ENCODE results near the gene TRPC4AP.

Gene TRPC4AP

GRCh38 chr20:35007413-35007812, 85.2 kb downstream of the TRPC4AP start:
- no peak overlapping the region for H3K9ac ChIP-seq
- no peak for TF ChIP-seq CTCF (IDR thresholded peaks at IDR 0.05)

GRCh38 chr20:35006531-35006971, 86.1 kb downstream of the TRPC4AP start:
- no peaks in the 10 kb centered on the region for H3K9me3 ChIP-seq (ENCODE audit: control insufficient read depth, low read length)
- no peaks in the 10 kb centered on the region for H3K27me3 ChIP-seq (ENCODE audit: control insufficient read depth, insufficient read depth, low read length)
- H3K4me1 ChIP-seq = no peaks in the 10 kb centered on the region
- no peak overlapping the region for H2AFZ ChIP-seq
- no peak overlapping the region for H3K4me2 ChIP-seq (ENCODE audit: low read length)
- H3K79me2 ChIP-seq = no peaks in the 10 kb centered on the region
- TF ChIP-seq CTCF (IDR thresholded peaks at IDR 0.05) = no peak
- no peak overlapping the region for H3K27ac ChIP-seq
- H3K4me3 ChIP-seq (ENCODE audit: low read depth, low read length) = no peak overlapping the region
- no peaks in the 10 kb centered on the region for H3K36me3 ChIP-seq (ENCODE audit: control insufficient read depth, insufficient read depth, low read length)
- no peak overlapping the region for H3K9ac ChIP-seq

More at GRCh38 chr20:35007413-35007812, 85.2 kb downstream of the TRPC4AP start:
- H3K4me2 ChIP-seq (ENCODE audit: low read length) = no peak overlapping the region
- H2AFZ ChIP-seq = no peak overlapping the region
- H3K4me1 ChIP-seq = no peaks in the 10 kb centered on the region
- H3K36me3 ChIP-seq (ENCODE audit: control insufficient read depth, insufficient read depth, low read length) = no peaks in the 10 kb centered on the region
- H3K79me2 ChIP-seq = no peaks in the 10 kb centered on the region
- no peaks in the 10 kb centered on the region for H3K9me3 ChIP-seq (ENCODE audit: control insufficient read depth, low read length)
- H3K27ac ChIP-seq = no peak overlapping the region
- H3K27me3 ChIP-seq (ENCODE audit: control insufficient read depth, insufficient read depth, low read length) = no peaks in the 10 kb centered on the region
- no peak overlapping the region for H3K4me3 ChIP-seq (ENCODE audit: low read depth, low read length)

GRCh38 chr20:35006009-35006408, 86.6 kb downstream of the TRPC4AP start:
- Histone ChIP-seq H3K27me3 (ENCODE audit: control insufficient read depth, insufficient read depth, low read length) (no peaks in the 10 kb centered on the region), H3K36me3 (ENCODE audit: control insufficient read depth, insufficient read depth, low read length) (no peaks in the 10 kb centered on the region), H3K79me2 (no peaks in the 10 kb centered on the region), H3K4me2 (ENCODE audit: low read length) (no peak overlapping the region), H3K4me3 (ENCODE audit: low read depth, low read length) (no peak overlapping the region), H3K27ac (no peak overlapping the region), H2AFZ (no peak overlapping the region), H3K9ac (no peak overlapping the region), H3K9me3 (ENCODE audit: control insufficient read depth, low read length) (no peaks in the 10 kb centered on the region), H3K4me1 (no peaks in the 10 kb centered on the region)
- TF ChIP-seq CTCF (IDR thresholded peaks at IDR 0.05) = no peak

- Histone ChIP-seq H3K4me1 (no peaks in the 10 kb centered on the region), H3K9ac (no peak overlapping the region), H2AFZ (no peak overlapping the region), H3K4me2 (ENCODE audit: low read length) (no peak overlapping the region), H3K9me3 (ENCODE audit: control insufficient read depth, low read length) (no peaks in the 10 kb centered on the region), H3K27me3 (ENCODE audit: control insufficient read depth, insufficient read depth, low read length) (no peaks in the 10 kb centered on the region), H3K79me2 (no peaks in the 10 kb centered on the region), H3K27ac (no peak overlapping the region), H3K4me3 (ENCODE audit: low read depth, low read length) (no peak overlapping the region), H3K36me3 (ENCODE audit: control insufficient read depth, insufficient read depth, low read length) (no peaks in the 10 kb centered on the region)
- TF ChIP-seq CTCF (IDR thresholded peaks at IDR 0.05) = no peak
These were observed 87.1 kb downstream of the TRPC4AP start for GRCh38 chr20:35005463-35005961.

GRCh38 chr20:35004749-35005462, 87.7 kb downstream of the TRPC4AP start:
- H3K4me3 ChIP-seq (ENCODE audit: low read depth, low read length) = no peak overlapping the region
- no peak overlapping the region for H3K4me2 ChIP-seq (ENCODE audit: low read length)
- H3K27me3 ChIP-seq (ENCODE audit: control insufficient read depth, insufficient read depth, low read length) = no peaks in the 10 kb centered on the region
- no peak overlapping the region for H3K9ac ChIP-seq
- H3K36me3 ChIP-seq (ENCODE audit: control insufficient read depth, insufficient read depth, low read length) = no peaks in the 10 kb centered on the region
- no peaks in the 10 kb centered on the region for H3K79me2 ChIP-seq
- no peak overlapping the region for H3K27ac ChIP-seq
- no peak overlapping the region for H2AFZ ChIP-seq
- no peak for TF ChIP-seq CTCF (IDR thresholded peaks at IDR 0.05)
- H3K4me1 ChIP-seq = no peaks in the 10 kb centered on the region
- H3K9me3 ChIP-seq (ENCODE audit: control insufficient read depth, low read length) = no peaks in the 10 kb centered on the region
